Nephron progenitor cell (in vitro differentiated cells): ENCODE results near the gene TMEM212.

ENCODE experiments used
- DNase-seq: peaks from one replicate; pipeline ENCODE4 v3.0.0; 2021
- H3K27ac Mint-ChIP-seq: 2 replicates; pipeline ENCODE4 v1.8.0; 2021; ENCODE audit warnings: mild to moderate bottlenecking, moderate library complexity, mixed read lengths
- H3K27me3 Mint-ChIP-seq: 2 replicates; pipeline ENCODE4 v1.8.0; 2021; ENCODE audit warnings: mild to moderate bottlenecking, low read depth, mixed read lengths; ENCODE audit not compliant: poor library complexity
- H3K36me3 Mint-ChIP-seq: 2 replicates; pipeline ENCODE4 v1.8.0; 2021; ENCODE audit warnings: low read depth, mixed read lengths
- H3K4me1 Mint-ChIP-seq: 2 replicates; pipeline ENCODE4 v1.8.0; 2021; ENCODE audit warnings: mixed read lengths
- H3K4me3 Mint-ChIP-seq: 2 replicates; pipeline ENCODE4 v1.8.0; 2021; ENCODE audit warnings: mild to moderate bottlenecking, moderate library complexity, mixed read lengths
- H3K9me3 Mint-ChIP-seq: 2 replicates; pipeline ENCODE4 v1.8.0; 2021; ENCODE audit warnings: mild to moderate bottlenecking, moderate library complexity, mixed read lengths
- CTCF ChIP-seq: fragments of 200-600 bp; sonication (generic); IDR thresholded peaks from 2 replicates; pipeline ENCODE4 v1.5.0; 2021; ENCODE audit warnings: antibody characterized with exemption

The TMEM212 gene

GRCh38 chr3:171801738-171802589, 41.2 kb upstream of the TMEM212 start:
- TF ChIP-seq CTCF, result no peak
- Mint-ChIP-seq H3K9me3 (no peaks in the 10 kb centered on the region), H3K36me3 (no peaks in the 10 kb centered on the region), H3K4me1 (no peaks in the 10 kb centered on the region), H3K27ac (no peak overlapping the region), H3K4me3 (no peak overlapping the region), H3K27me3 (peaks cover 5% of the 10 kb centered on the region)
- DNase-seq, result no peak

GRCh38 chr3:171802590-171802956, 40.6 kb upstream of the TMEM212 start:
- Mint-ChIP-seq H3K27ac (no peak overlapping the region), H3K27me3 (peaks cover 5% of the 10 kb centered on the region)

GRCh38 chr3:171803044-171803443, 40.1 kb upstream of the TMEM212 start:
- TF ChIP-seq CTCF, result no peak
- Mint-ChIP-seq H3K27ac (no peak overlapping the region), H3K27me3 (peaks cover 5% of the 10 kb centered on the region), H3K9me3 (no peaks in the 10 kb centered on the region), H3K4me3 (no peak overlapping the region), H3K36me3 (peaks cover 3% of the 10 kb centered on the region), H3K4me1 (no peaks in the 10 kb centered on the region)
- no peak for DNase-seq

More at GRCh38 chr3:171802590-171802956, 40.6 kb upstream of the TMEM212 start:
- no peaks in the 10 kb centered on the region for H3K36me3 Mint-ChIP-seq
- no peaks in the 10 kb centered on the region for H3K9me3 Mint-ChIP-seq
- no peak overlapping the region for H3K4me3 Mint-ChIP-seq
- no peak for TF ChIP-seq CTCF
- H3K4me1 Mint-ChIP-seq, result no peaks in the 10 kb centered on the region
- DNase-seq, result no peak

GRCh38 chr3:171804618-171805389, 38.3 kb upstream of the TMEM212 start:
- no peak overlapping the region for H3K4me3 Mint-ChIP-seq
- DNase-seq, result no peak
- H3K36me3 Mint-ChIP-seq, result peaks cover 3% of the 10 kb centered on the region

GRCh38 chr3:171805687-171806086, 37.5 kb upstream of the TMEM212 start:
- Mint-ChIP-seq H3K27me3 (peaks cover 23% of the 10 kb centered on the region), H3K4me1 (peaks cover 7% of the 10 kb centered on the region), H3K4me3 (no peak overlapping the region), H3K27ac (no peak overlapping the region), H3K9me3 (no peaks in the 10 kb centered on the region), H3K36me3 (peaks cover 3% of the 10 kb centered on the region)
- no peak for DNase-seq
- no peak for TF ChIP-seq CTCF

More at GRCh38 chr3:171804618-171805389, 38.3 kb upstream of the TMEM212 start:
- TF ChIP-seq CTCF, result no peak
- no peaks in the 10 kb centered on the region for H3K9me3 Mint-ChIP-seq
- no peak overlapping the region for H3K27ac Mint-ChIP-seq
- peaks cover 7% of the 10 kb centered on the region for H3K4me1 Mint-ChIP-seq
- peaks cover 16% of the 10 kb centered on the region for H3K27me3 Mint-ChIP-seq
